ENCODE measurements around the gene RNF13. TPM values are rescaled to one million over a fixed set of nuclear protein-coding genes. Genes with fewer than 3 reads are reported as not detected.

Gene RNF13
- total RNA-seq, 2 donors from 2014 or later, result 41.3 to 49.1 TPM

- H3K9me3 ChIP-seq, result no peaks in the 10 kb centered on the region
- H3K9ac ChIP-seq (ENCODE audit: low read depth in 2 of 2, low read length in 2 of 2), result no peak overlapping the region
- peaks cover 4% of the 10 kb centered on the region for H3K4me1 ChIP-seq
- no peak overlapping the region for H3K27ac ChIP-seq
- TF ChIP-seq CTCF (IDR thresholded peaks at IDR 0.05), result no peak
- DNase-seq, result no peak
- H3K36me3 ChIP-seq, result no peaks in the 10 kb centered on the region
- no peak overlapping the region for H3K4me3 ChIP-seq
- H3K27me3 ChIP-seq, result no peaks in the 10 kb centered on the region
- intact Hi-C loops (cut with DNase I), result no loop called here
Measured at GRCh38 chr3:149810846-149811245, 2.2 kb upstream of the RNF13 start.

- Histone ChIP-seq H3K36me3 (no peaks in the 10 kb centered on the region), H3K4me1 (peaks cover 4% of the 10 kb centered on the region), H3K4me3 (peak overlapping the region; percentile 75), H3K9ac (ENCODE audit: low read depth in 2 of 2, low read length in 2 of 2) (peak overlapping the region; percentile 92), H3K27me3 (no peaks in the 10 kb centered on the region), H3K9me3 (no peaks in the 10 kb centered on the region), H3K27ac (peak overlapping the region; percentile 97)
- TF ChIP-seq CTCF (IDR thresholded peaks at IDR 0.05), result no peak
- DNase-seq, result no peak
- intact Hi-C loops (cut with DNase I), result no loop called here
Measured at GRCh38 chr3:149812165-149812605, 830 bp upstream of the RNF13 start.

GRCh38 chr3:149813367-149814281 is 609 bp downstream of the RNF13 start:
- Histone ChIP-seq H3K9ac (ENCODE audit: low read depth in 2 of 2, low read length in 2 of 2) (peak overlapping the region; percentile 92), H3K27me3 (no peaks in the 10 kb centered on the region), H3K27ac (peak overlapping the region; percentile 97), H3K4me1 (peaks cover 4% of the 10 kb centered on the region), H3K9me3 (no peaks in the 10 kb centered on the region), H3K4me3 (peak overlapping the region; percentile 75), H3K36me3 (no peaks in the 10 kb centered on the region)
- intact Hi-C loops (cut with DNase I), result no loop called here
- no peak for TF ChIP-seq CTCF (IDR thresholded peaks at IDR 0.05)
- peak; percentile 53 for DNase-seq

GRCh38 chr3:149815321-149815720 is 2.3 kb downstream of the RNF13 start:
- peaks cover 4% of the 10 kb centered on the region for H3K4me1 ChIP-seq

GRCh38 chr3:149815728-149816127 is 2.7 kb downstream of the RNF13 start:
- Histone ChIP-seq H3K4me3 (no peak overlapping the region), H3K4me1 (peaks cover 4% of the 10 kb centered on the region), H3K36me3 (no peaks in the 10 kb centered on the region), H3K27me3 (no peaks in the 10 kb centered on the region), H3K9ac (ENCODE audit: low read depth in 2 of 2, low read length in 2 of 2) (no peak overlapping the region), H3K27ac (no peak overlapping the region), H3K9me3 (no peaks in the 10 kb centered on the region)
- no peak for TF ChIP-seq CTCF (IDR thresholded peaks at IDR 0.05)
- DNase-seq, result no peak
- intact Hi-C loops (cut with DNase I), result no loop called here

More at GRCh38 chr3:149815321-149815720, 2.3 kb downstream of the RNF13 start:
- H3K9ac ChIP-seq (ENCODE audit: low read depth in 2 of 2, low read length in 2 of 2), result no peak overlapping the region
- no peak for TF ChIP-seq CTCF (IDR thresholded peaks at IDR 0.05)
- H3K27ac ChIP-seq, result no peak overlapping the region
- H3K4me3 ChIP-seq, result no peak overlapping the region
- H3K9me3 ChIP-seq, result no peaks in the 10 kb centered on the region
- H3K27me3 ChIP-seq, result no peaks in the 10 kb centered on the region
- intact Hi-C loops (cut with DNase I), result no loop called here
- no peak for DNase-seq
- H3K36me3 ChIP-seq, result no peaks in the 10 kb centered on the region
